Thyroid gland (tissue), 4 donors: ENCODE measurements around the gene CACYBP. TPM values are rescaled to one million over a fixed set of nuclear protein-coding genes. Genes with fewer than 3 reads are reported as not detected.

Source experiments
- DNase-seq, 2 donors: peaks; one replicate each; pipeline ENCODE4 v3.0.0-alpha.2; 2019
- H3K27ac ChIP-seq, 3 donors: fragments of 200-600 bp; sonication (generic); 1 replicate in 2 of 3; 2 replicates in 1 of 3; pipeline ENCODE4 v1.5.1; 2016 to 2019; ENCODE audit warnings: mild to moderate bottlenecking in 1 of 3, moderate library complexity in 1 of 3
- H3K27me3 ChIP-seq: fragments of 200-600 bp; sonication (generic); one replicate; pipeline ENCODE4 v1.5.1; 2019
- H3K36me3 ChIP-seq, 2 donors: fragments of 200-600 bp; sonication (generic); one replicate each; pipeline ENCODE4 v1.5.1; 2016 to 2019
- H3K4me1 ChIP-seq, 2 donors: fragments of 200-600 bp; sonication (generic); one replicate each; pipeline ENCODE4 v1.5.1; 2017 to 2019
- H3K4me3 ChIP-seq, 3 donors: fragments of 200-600 bp; sonication (generic); replicated peaks in 1 of 3; 1 replicate in 2 of 3; 2 replicates in 1 of 3; pipeline ENCODE4 v1.5.1; 2016; ENCODE audit warnings: mild to moderate bottlenecking in 1 of 3
- H3K9me3 ChIP-seq: fragments of 200-600 bp; sonication (generic); one replicate; pipeline ENCODE4 v1.5.1; 2017
- CTCF ChIP-seq, 6 experiments: fragments of 200-600 bp in 3 of 6; fragments of 450-650 bp in 3 of 6; sonication (generic) in 3 of 6; IDR thresholded peaks; one replicate each; pipeline ENCODE4 v1.5.1; 2016 to 2019; ENCODE audit warnings: antibody characterized with exemption in 6 of 6, mild to moderate bottlenecking in 2 of 6, inconsistent platforms in 1 of 6, moderate library complexity in 1 of 6
- POLR2A ChIP-seq, 2 donors: fragments of 450-650 bp; IDR thresholded peaks; one replicate each; pipeline ENCODE4 v1.6.1; 2017; ENCODE audit warnings: antibody characterized with exemption in 2 of 2, mild to moderate bottlenecking in 2 of 2, moderate library complexity in 1 of 2
- WGBS, 2 donors: methylation state at CpG; one replicate each; pipeline ENCODE4 v1.1.5; 2017; 5-methylcytosine and 5-hydroxymethylcytosine counted together
- intact Hi-C: fragments of 100-400 bp; cut with DNase I; formaldehyde crosslinking; loops from one replicate; pipeline ENCODE4 v1.15.1; 2023
- total RNA-seq, 4 donors: library from RNA; depleted of rRNA; stranded (reverse); fragments of >200 nt; gene quantifications; one replicate each; pipeline ENCODE4 v1.2.3, GENCODE V29; 2016

Gene CACYBP
- total RNA-seq, 4 donors from 2014 or later = 38.4 to 84.8 (median 64.3) TPM

- 89 to 93% methylated on average over 1 of the region's 1 CpG for WGBS, 2 donors
These were observed 8.3 kb upstream of the CACYBP start for GRCh38 chr1:174991473-174991872.

GRCh38 chr1:174995121-174995520 is 4.6 kb upstream of the CACYBP start:
- Histone ChIP-seq H3K36me3 (no peaks in the 10 kb centered on the region), H3K27ac (no peak overlapping the region), H3K4me1 (peaks cover 4% of the 10 kb centered on the region in 2 donors), H3K4me3 (no peak overlapping the region), H3K27me3 (no peaks in the 10 kb centered on the region), H3K9me3 (no peaks in the 10 kb centered on the region)
- TF ChIP-seq CTCF (IDR thresholded peaks at IDR 0.05) (no peak), POLR2A (IDR thresholded peaks at IDR 0.05) (no peak)
- WGBS, 2 donors = 84 to 85% methylated on average over 3 of the region's 3 CpGs
- intact Hi-C loops = no loop called here
- DNase-seq = no peak

More at GRCh38 chr1:174991473-174991872, 8.3 kb upstream of the CACYBP start:
- Histone ChIP-seq H3K4me3 (no peak overlapping the region), H3K27ac (no peak overlapping the region), H3K4me1 (peaks cover 0 to 5% of the 10 kb centered on the region in 2 donors), H3K36me3 (no peaks in the 10 kb centered on the region), H3K27me3 (no peaks in the 10 kb centered on the region), H3K9me3 (no peaks in the 10 kb centered on the region)
- intact Hi-C loops = no loop called here
- no peak for TF ChIP-seq POLR2A (IDR thresholded peaks at IDR 0.05)
- no peak for TF ChIP-seq CTCF (IDR thresholded peaks at IDR 0.05)
- no peak for DNase-seq

GRCh38 chr1:174995916-174996315 is 3.8 kb upstream of the CACYBP start:
- Histone ChIP-seq H3K4me3 (no peak overlapping the region), H3K9me3 (no peaks in the 10 kb centered on the region), H3K36me3 (no peaks in the 10 kb centered on the region), H3K27ac (no peak overlapping the region), H3K27me3 (no peaks in the 10 kb centered on the region), H3K4me1 (peaks cover 7% of the 10 kb centered on the region in 2 donors)
- TF ChIP-seq CTCF (IDR thresholded peaks at IDR 0.05) (no peak), POLR2A (IDR thresholded peaks at IDR 0.05) (no peak)
- intact Hi-C loops = no loop called here
- DNase-seq = no peak
- WGBS, 2 donors = 76 to 100% methylated on average over 1 of the region's 1 CpG

GRCh38 chr1:174996476-174996875 is 3.3 kb upstream of the CACYBP start:
- no peak for TF ChIP-seq CTCF (IDR thresholded peaks at IDR 0.05)
- TF ChIP-seq POLR2A (IDR thresholded peaks at IDR 0.05) = no peak
- Histone ChIP-seq H3K4me3 (no peak overlapping the region), H3K36me3 (no peaks in the 10 kb centered on the region), H3K27me3 (no peaks in the 10 kb centered on the region), H3K4me1 (peaks cover 9 to 13% of the 10 kb centered on the region in 2 donors), H3K9me3 (no peaks in the 10 kb centered on the region), H3K27ac (no peak overlapping the region)
- WGBS, 2 donors = 66 to 70% methylated on average over 1 of the region's 1 CpG
- no peak for DNase-seq
- intact Hi-C loops = no loop called here

GRCh38 chr1:174997041-174997440 is 2.7 kb upstream of the CACYBP start:
- intact Hi-C loops = no loop called here
- WGBS, 2 donors = 95 to 96% methylated on average over 3 of the region's 3 CpGs
- no peaks in the 10 kb centered on the region for H3K27me3 ChIP-seq
- H3K4me1 ChIP-seq = peaks cover 9 to 18% of the 10 kb centered on the region in 2 donors
- no peak overlapping the region for H3K27ac ChIP-seq
- no peak for TF ChIP-seq CTCF (IDR thresholded peaks at IDR 0.05)
- TF ChIP-seq POLR2A (IDR thresholded peaks at IDR 0.05) = no peak
- no peak overlapping the region for H3K4me3 ChIP-seq
- H3K36me3 ChIP-seq = no peaks in the 10 kb centered on the region
- no peak for DNase-seq
- H3K9me3 ChIP-seq = no peaks in the 10 kb centered on the region
